Endodermal cell (in vitro differentiated cells): Measurements from ENCODE around the gene SUGCT. TPM values are rescaled to one million over a fixed set of nuclear protein-coding genes. Genes with fewer than 3 reads are reported as not detected.

ENCODE experiments used
- DNase-seq: peaks from one replicate; pipeline ENCODE4 v3.0.0-alpha.2; 2017
- H3K27ac ChIP-seq: 2 replicates; pipeline ENCODE4 v1.5.1; 2013; ENCODE audit warnings: mild to moderate bottlenecking, low read depth, low read length, moderate library complexity
- H3K27me3 ChIP-seq: 2 replicates; pipeline ENCODE4 v1.6.1; 2013; ENCODE audit warnings: mild to moderate bottlenecking, low read length, moderate library complexity; ENCODE audit not compliant: insufficient read depth, control insufficient read depth, poor library complexity, severe bottlenecking
- H3K36me3 ChIP-seq: 2 replicates; pipeline ENCODE4 v1.7.0; 2013; ENCODE audit warnings: mild to moderate bottlenecking, low read length, moderate library complexity; ENCODE audit not compliant: control insufficient read depth, insufficient read depth
- H3K4me1 ChIP-seq: one replicate; pipeline ENCODE4 v1.7.0; 2013; ENCODE audit warnings: low read length; ENCODE audit not compliant: control insufficient read depth, insufficient read depth
- H3K4me3 ChIP-seq: 2 replicates; pipeline ENCODE4 v1.5.1; 2013; ENCODE audit warnings: mild to moderate bottlenecking, low read length, moderate library complexity
- H3K9ac ChIP-seq: 2 replicates; pipeline ENCODE4 v1.6.1; 2013; ENCODE audit warnings: mild to moderate bottlenecking, low read length, moderate library complexity; ENCODE audit not compliant: poor library complexity, severe bottlenecking; ENCODE audit errors: extremely low read depth
- H3K9me3 ChIP-seq: 2 replicates; pipeline ENCODE4 v1.6.1; 2013; ENCODE audit warnings: mild to moderate bottlenecking, low read length, moderate library complexity; ENCODE audit not compliant: control insufficient read depth
- H3K27ac Mint-ChIP-seq: 2 replicates; pipeline ENCODE4 v1.8.0; 2020; ENCODE audit warnings: mixed read lengths
- H3K27me3 Mint-ChIP-seq: 2 replicates; pipeline ENCODE4 v1.8.0; 2021; ENCODE audit warnings: mild to moderate bottlenecking, mixed read lengths; ENCODE audit not compliant: insufficient read depth
- H3K36me3 Mint-ChIP-seq: 2 replicates; pipeline ENCODE4 v1.8.0; 2020; ENCODE audit warnings: low read depth, mixed read lengths
- H3K4me1 Mint-ChIP-seq: 2 replicates; pipeline ENCODE4 v1.8.0; 2020; ENCODE audit warnings: mixed read lengths
- H3K4me3 Mint-ChIP-seq: 2 replicates; pipeline ENCODE4 v1.8.0; 2020; ENCODE audit warnings: mild to moderate bottlenecking, moderate library complexity, mixed read lengths
- H3K9me3 Mint-ChIP-seq: 2 replicates; pipeline ENCODE4 v1.8.0; 2020; ENCODE audit warnings: mild to moderate bottlenecking, mixed read lengths
- CTCF ChIP-seq: fragments of 200-600 bp; sonication (generic); conservative IDR thresholded peaks from 2 replicates; pipeline ENCODE4 v1.5.0; 2021; ENCODE audit warnings: antibody characterized with exemption, mild to moderate bottlenecking
- WGBS, 2 experiments: methylation state at CpG; one replicate each; pipeline versions ENCODE4 v1.1.5 to v1.1.7; 2013; ENCODE audit warnings: missing lambda C conversion rate in 2 of 2, mixed read lengths in 1 of 2; ENCODE audit not compliant: insufficient coverage in 1 of 2, insufficient read length in 1 of 2; 5-methylcytosine and 5-hydroxymethylcytosine counted together
- total RNA-seq, 2 donors: library from RNA; stranded (reverse); fragmentation: NEBNext Ultra II Directional in 1 of 2; extraction: Animal tissue kit (Norgen Biotek cat#: 25700) in 1 of 2; gene quantifications; 2 replicates in 1 of 2; 3 replicates in 1 of 2; pipeline ENCODE4 v1.2.1, GENCODE V29; 2021

SUGCT gene
- total RNA-seq, 2 donors from 2014 or later = 3.6 to 3.9 TPM

- H3K27me3 ChIP-seq = no peaks in the 10 kb centered on the region
- Mint-ChIP-seq H3K9me3 (no peaks in the 10 kb centered on the region), H3K4me3 (no peak overlapping the region), H3K27me3 (no peaks in the 10 kb centered on the region), H3K27ac (no peak overlapping the region), H3K4me1 (no peaks in the 10 kb centered on the region), H3K36me3 (no peaks in the 10 kb centered on the region)
- TF ChIP-seq CTCF = no peak
- no peak for DNase-seq
- H3K4me3 ChIP-seq = no peak overlapping the region
- H3K4me1 ChIP-seq = no peaks in the 10 kb centered on the region
- 96% methylated on average over 2 of the region's 2 CpGs; no CpG with 5 or more reads in 1 of the 2 experiments for WGBS, 2 experiments
- H3K36me3 ChIP-seq = no peaks in the 10 kb centered on the region
- H3K9ac ChIP-seq = no peak overlapping the region
- no peaks in the 10 kb centered on the region for H3K9me3 ChIP-seq
- no peak overlapping the region for H3K27ac ChIP-seq
These were observed 62.7 kb downstream of the SUGCT start for GRCh38 chr7:40197527-40197926.

GRCh38 chr7:40199076-40199802, 64.4 kb downstream of the SUGCT start:
- DNase-seq = no peak
- peak; percentile 61 for TF ChIP-seq CTCF
- Histone ChIP-seq H3K36me3 (no peaks in the 10 kb centered on the region), H3K27me3 (no peaks in the 10 kb centered on the region), H3K9me3 (no peaks in the 10 kb centered on the region), H3K4me1 (no peaks in the 10 kb centered on the region), H3K4me3 (no peak overlapping the region), H3K27ac (no peak overlapping the region), H3K9ac (no peak overlapping the region)
- Mint-ChIP-seq H3K4me1 (no peaks in the 10 kb centered on the region), H3K4me3 (no peak overlapping the region), H3K27ac (no peak overlapping the region), H3K9me3 (no peaks in the 10 kb centered on the region), H3K27me3 (no peaks in the 10 kb centered on the region), H3K36me3 (no peaks in the 10 kb centered on the region)
- WGBS, 2 experiments = no CpG with 5 or more reads among the region's 2 CpGs

- 100% methylated on average over 1 of the region's 3 CpGs; no CpG with 5 or more reads in 1 of the 2 experiments for WGBS, 2 experiments
- Mint-ChIP-seq H3K4me1 (no peaks in the 10 kb centered on the region), H3K27ac (no peak overlapping the region), H3K4me3 (no peak overlapping the region), H3K27me3 (no peaks in the 10 kb centered on the region), H3K36me3 (no peaks in the 10 kb centered on the region), H3K9me3 (no peaks in the 10 kb centered on the region)
- Histone ChIP-seq H3K27me3 (no peaks in the 10 kb centered on the region), H3K9me3 (no peaks in the 10 kb centered on the region), H3K4me3 (no peak overlapping the region), H3K36me3 (no peaks in the 10 kb centered on the region), H3K27ac (no peak overlapping the region), H3K9ac (no peak overlapping the region), H3K4me1 (no peaks in the 10 kb centered on the region)
- TF ChIP-seq CTCF = no peak
- no peak for DNase-seq
These were observed 66.0 kb downstream of the SUGCT start for GRCh38 chr7:40200791-40201190.
